ENCODE data around the gene CACNG6.

The CACNG6 gene

GRCh38 chr19:54045771-54046170 lies 54.3 kb downstream of the CACNG6 start:
- no peak for DNase-seq (ENCODE audit: low read depth)

DNA sequence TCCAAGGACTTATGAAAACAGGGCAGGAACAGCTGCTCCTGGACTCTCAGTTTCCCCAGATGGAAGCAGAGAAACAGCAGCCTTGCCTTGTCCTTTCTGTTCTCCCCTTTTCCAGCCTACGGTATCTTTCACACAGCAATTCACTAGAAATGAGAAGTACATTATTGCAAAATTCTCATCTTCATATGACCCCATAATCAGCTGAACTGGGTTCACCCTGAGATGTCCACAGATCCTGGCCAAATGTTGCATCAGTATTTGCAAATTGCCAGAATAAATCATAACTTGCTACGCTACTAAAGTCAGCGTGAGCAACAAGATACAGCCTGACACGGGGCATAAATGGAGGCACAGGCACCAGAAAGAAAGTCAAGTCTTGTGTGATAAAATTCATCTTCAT lies 56.2 kb downstream of the CACNG6 start:
- no peak for DNase-seq (ENCODE audit: low read depth)

Data from ELR (cell line).